GM18502 (cell line): ENCODE results near the gene LMBR1.
"Not testable (repeated sequence)": the region's sequence is repeated elsewhere in the genome, so short reads cannot be mapped to it uniquely, and the experiment has no call there.

Experiments
- ATAC-seq: cut with Tn5 transposase; IDR thresholded peaks from one replicate; pipeline ENCODE4 v1.9.1; 2021; ENCODE audit warnings: mild to moderate bottlenecking; ENCODE audit not compliant: unreplicated experiment, poor library complexity

Gene LMBR1

GRCh38 chr7:156816943-156817572 lies 75.9 kb downstream of the LMBR1 start:
- ATAC-seq, result no peak

- ATAC-seq, result no peak
Observed at GRCh38 chr7:156811706-156812105, 81.3 kb downstream of the LMBR1 start.

- ATAC-seq, result not testable (repeated sequence)
Observed at GRCh38 chr7:156803656-156804055, 89.3 kb downstream of the LMBR1 start.

- no peak for ATAC-seq
Observed at GRCh38 chr7:156802214-156802613, 90.8 kb downstream of the LMBR1 start.

GRCh38 chr7:156795415-156795814 lies 97.6 kb downstream of the LMBR1 start:
- no peak for ATAC-seq

GRCh38 chr7:156793334-156793733 lies 99.6 kb downstream of the LMBR1 start:
- no peak for ATAC-seq

GRCh38 chr7:156792611-156793010 lies 100.4 kb downstream of the LMBR1 start:
- ATAC-seq, result no peak

GRCh38 chr7:156791241-156791640 lies 101.7 kb downstream of the LMBR1 start:
- no peak for ATAC-seq

- no peak for ATAC-seq
Observed at GRCh38 chr7:156790264-156790663, 102.7 kb downstream of the LMBR1 start.

- ATAC-seq, result no peak
Observed at GRCh38 chr7:156785998-156786543, 106.9 kb downstream of the LMBR1 start.

GRCh38 chr7:156783864-156784263 lies 109.1 kb downstream of the LMBR1 start:
- no peak for ATAC-seq

GRCh38 chr7:156781972-156782371 lies 111.0 kb downstream of the LMBR1 start:
- no peak for ATAC-seq

GRCh38 chr7:156780724-156781455 lies 112.1 kb downstream of the LMBR1 start:
- peak; percentile 94 for ATAC-seq

- ATAC-seq, result no peak
Observed at GRCh38 chr7:156778668-156779067, 114.3 kb downstream of the LMBR1 start.

GRCh38 chr7:156778201-156778600 lies 114.8 kb downstream of the LMBR1 start:
- no peak for ATAC-seq

- no peak for ATAC-seq
Observed at GRCh38 chr7:156777364-156778069, 115.5 kb downstream of the LMBR1 start.

GRCh38 chr7:156776527-156776926 lies 116.5 kb downstream of the LMBR1 start:
- ATAC-seq, result no peak

GRCh38 chr7:156773966-156774365 lies 119.0 kb downstream of the LMBR1 start:
- ATAC-seq, result peak; percentile 61

GRCh38 chr7:156772725-156773124 lies 120.3 kb downstream of the LMBR1 start:
- ATAC-seq, result no peak

- no peak for ATAC-seq
Observed at GRCh38 chr7:156768698-156769472, 124.1 kb downstream of the LMBR1 start.
